MV-4-11 (cell line): Measurements from ENCODE around the gene ARSG.
A peak's percentile ranks its signal among the peaks of the same experiment; 100 is the strongest.

ENCODE experiments used
- DNase-seq: peaks from one replicate; lab custom pipeline; 2025; lab: John Stamatoyannopoulos, UW

The ARSG gene

GRCh38 chr17:68452724-68453290, 161.5 kb downstream of the ARSG start:
- DNase-seq: no peak

DNA sequence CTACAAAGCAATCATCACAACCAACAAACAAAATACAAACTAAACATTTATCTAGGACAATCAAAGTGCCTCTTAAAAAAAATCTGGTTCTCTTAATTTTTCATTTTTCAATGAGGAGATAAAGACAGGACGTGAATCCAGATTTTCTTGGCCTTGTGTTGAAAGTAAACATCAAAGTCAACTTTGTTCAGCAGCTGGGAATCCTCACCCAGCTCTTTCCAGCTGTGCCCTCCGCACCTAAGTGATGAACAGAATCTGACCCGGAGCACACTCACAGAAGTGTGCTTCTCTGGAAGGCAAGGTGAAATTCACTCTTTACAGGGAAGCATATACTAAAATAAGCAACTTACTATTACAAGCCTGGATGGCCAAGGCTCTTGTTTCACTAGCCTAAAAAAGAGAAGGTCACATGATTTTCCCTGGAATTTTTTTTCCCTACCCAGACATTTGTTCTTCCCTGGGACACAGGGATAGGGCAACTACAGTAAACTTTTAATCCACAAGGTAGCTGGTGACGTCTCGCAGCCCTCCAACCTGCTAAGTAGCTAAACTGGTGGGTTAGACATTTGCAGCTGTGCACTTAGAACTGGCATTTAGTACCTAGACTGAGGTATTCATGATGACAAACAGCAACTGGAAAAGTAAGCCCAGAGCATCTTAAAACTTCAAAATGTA, 162.8 kb downstream of the ARSG start:
- DNase-seq: no peak

- DNase-seq: peak; percentile 93
These were observed 164.6 kb downstream of the ARSG start for GRCh38 chr17:68455901-68456338.

GRCh38 chr17:68456339-68457167, 165.3 kb downstream of the ARSG start:
- DNase-seq: no peak

GRCh38 chr17:68457168-68457538, 165.9 kb downstream of the ARSG start, which contains the start of gene WIPI1:
WIPI1 (minus strand) TSS chr17:68457496; CDS start chr17:68457421, 75 bp downstream.
- DNase-seq: no peak

DNA sequence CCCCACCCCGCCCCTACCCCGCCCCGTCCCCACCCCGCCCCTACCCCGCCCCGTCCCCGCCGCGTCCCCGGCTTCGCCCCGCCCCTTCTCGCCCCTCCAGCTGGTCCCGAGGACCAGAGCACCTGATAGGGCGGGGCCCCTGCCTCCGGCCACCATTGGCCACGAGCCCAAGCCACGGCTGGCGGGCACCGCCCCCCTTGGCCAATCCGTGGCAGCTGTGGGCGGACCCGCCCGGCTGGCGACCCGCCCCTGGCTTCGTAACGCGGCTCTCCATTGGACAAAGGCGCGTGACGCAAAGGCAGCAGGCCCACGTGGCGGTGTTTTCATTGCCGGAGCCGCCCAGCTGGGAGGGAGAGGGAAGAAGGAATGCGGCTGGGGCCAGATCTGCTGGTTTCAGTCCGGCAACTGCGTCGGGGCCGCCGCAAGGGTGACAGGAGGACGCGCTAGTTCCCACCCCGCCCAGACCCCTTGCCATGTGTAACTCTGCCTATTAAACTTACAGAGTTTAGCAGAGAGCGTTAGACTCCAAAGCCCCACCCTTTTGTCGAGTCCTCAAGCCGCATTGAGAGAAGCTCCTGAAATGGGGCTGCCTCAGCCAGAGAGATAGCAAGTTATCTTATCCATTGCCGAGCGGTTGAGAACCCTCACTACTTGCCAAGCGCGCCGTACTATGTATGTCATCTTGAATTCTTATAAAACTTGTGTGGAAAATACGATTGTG, 166.4 kb downstream of the ARSG start:
- DNase-seq: peak; percentile 97

DNA sequence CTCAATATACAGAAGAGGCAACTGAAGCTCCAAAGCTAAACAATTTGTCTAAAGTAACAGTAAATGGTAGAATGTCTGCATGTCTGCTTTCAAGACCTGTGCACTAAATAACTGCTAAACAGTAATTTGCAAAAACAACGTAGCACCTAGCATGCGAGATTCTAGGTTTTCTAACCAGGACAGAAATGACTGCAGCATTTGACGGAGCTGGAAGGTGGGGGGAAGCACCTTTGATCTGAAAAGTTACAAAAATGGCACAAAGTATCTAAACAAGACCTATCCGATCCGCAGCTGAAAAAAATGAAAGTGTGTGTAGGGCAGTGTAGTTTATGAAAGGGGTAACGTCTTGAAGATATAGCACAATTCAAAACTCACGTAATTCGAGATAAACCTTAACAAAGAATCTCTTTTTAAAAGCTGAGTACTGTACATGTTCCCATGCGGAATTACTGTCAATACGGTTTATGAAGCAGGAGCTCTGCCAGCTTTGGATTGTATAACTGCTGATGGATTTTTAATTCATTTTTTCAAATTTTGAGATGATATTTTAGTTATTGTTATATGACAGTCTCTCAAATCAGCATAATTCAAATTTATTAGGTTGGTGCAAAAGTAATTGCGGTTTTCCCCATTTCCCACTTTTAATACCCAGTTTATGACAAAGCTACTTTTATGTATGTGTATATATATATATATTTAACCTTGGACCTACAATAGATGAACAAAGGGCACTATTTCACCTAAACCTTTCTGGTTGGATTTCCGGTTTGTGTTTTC, 167.2 kb downstream of the ARSG start:
- no peak for DNase-seq

DNA sequence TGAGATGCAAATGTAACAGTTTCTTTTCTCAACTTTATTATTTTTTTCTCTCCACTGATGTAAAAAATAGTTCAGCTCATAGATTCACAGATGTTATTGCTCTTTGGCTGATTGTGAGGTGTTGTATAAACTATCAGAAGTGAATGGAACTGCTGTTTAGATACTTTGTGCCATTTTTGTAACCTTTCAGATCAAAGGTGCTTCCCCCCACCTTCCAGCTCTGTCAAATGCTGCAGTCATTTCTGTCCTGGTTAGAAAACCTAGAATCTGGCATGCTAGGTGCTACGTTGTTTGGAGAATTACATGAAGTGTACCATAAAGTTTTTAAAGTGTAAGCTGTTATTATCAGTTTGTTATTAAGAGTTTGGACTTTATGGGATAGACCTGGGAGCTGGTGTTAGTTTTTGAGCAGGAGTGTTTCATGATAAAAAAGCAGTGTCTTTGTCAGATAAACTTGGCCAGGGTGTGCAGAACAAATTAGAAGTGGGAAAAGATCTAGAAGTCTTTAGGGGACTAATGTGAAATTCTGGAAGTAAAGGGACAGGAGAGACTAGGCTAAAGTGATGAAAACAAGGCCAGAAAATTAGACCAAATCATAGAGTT, 167.8 kb downstream of the ARSG start:
- no peak for DNase-seq

DNA sequence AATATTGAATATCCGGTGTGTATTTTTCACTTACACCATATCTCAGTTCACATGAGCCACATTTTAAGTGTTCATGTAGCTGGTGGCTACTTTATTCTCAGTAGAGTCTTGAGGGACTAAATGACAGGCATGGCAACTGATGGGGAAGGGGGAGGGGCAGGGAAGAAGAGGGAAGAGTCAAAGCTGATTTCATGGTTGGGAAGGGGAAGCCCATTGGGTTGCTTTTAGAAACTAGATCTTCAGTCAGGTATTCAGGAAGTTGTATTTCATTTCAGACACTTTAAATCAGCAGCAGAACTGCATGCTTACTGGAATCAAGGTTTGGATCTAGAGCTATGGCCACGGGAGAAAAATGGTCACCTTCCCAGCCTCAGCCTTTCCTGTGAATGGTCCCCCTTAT, 168.9 kb downstream of the ARSG start:
- DNase-seq: no peak

DNA sequence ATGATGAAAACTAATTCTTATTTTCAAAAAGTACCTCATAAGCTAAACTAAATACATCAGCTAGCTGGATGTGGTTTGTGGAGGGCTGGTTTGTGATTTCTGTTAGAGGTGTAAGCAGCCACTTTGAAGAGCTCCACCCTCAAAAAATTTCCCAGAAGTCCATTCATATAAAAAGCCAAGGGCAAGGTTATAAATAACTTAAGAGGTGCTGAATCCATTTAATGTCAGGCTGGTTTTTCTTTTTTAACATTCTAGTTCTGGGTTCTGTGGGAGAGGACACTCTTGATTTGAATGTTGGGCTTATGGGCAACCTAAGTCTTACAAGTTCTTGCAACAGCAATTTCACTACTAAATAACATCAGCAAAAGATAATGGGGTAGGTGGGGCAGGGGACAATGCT, 169.4 kb downstream of the ARSG start:
- DNase-seq: no peak

DNA sequence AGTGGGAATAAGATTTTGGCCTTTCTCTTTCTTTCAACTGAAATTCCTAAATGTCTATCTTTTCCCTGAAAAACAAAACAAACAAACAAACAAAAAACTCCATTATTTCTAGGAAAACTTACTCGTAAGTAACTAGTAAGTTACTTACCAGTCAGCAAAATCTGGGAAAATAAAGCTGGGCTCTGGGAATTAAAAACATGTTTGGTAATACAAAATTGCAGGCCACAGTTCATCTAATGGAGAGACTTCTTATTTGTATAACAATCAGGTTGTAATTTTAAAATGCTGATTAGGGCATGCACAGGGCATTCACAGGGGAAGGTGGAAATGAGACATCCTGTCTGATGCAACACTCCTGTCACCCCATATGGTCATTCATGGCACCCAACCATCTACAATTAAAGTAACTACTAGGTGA, 169.8 kb downstream of the ARSG start:
- no peak for DNase-seq

- DNase-seq: peak; percentile 25
These were observed 170.3 kb downstream of the ARSG start for GRCh38 chr17:68461589-68461988.

GRCh38 chr17:68462381-68463210, 171.3 kb downstream of the ARSG start:
- DNase-seq: peak; percentile 70

- no peak for DNase-seq
These were observed 172.1 kb downstream of the ARSG start for GRCh38 chr17:68463211-68464019.

- no peak for DNase-seq
These were observed 177.0 kb downstream of the ARSG start for GRCh38 chr17:68468334-68468733.

DNA sequence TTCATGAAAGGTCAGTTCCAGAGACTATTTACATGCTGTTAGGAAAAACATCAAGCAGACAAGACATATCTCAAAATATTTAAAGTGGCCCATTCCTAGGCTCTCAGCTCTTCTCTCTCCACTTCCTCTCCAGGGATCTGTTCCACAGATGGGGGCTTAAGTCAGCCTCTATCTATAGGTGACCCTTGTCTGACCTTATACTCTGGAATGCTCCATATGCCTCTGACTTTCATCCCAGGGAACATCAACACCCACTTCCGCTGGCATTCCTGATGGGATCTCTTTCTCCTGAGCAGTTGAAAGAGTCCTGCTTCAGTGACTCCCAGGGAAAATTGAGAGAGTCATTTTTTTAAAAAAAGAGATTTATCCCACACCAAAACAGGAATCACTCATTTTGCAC, 177.5 kb downstream of the ARSG start:
- no peak for DNase-seq
